ENCODE measurements around the gene PLCL2.

The PLCL2 gene

GRCh38 chr3:17023006-17023664 is 138.4 kb downstream of the PLCL2 start:
- no peak for DNase-seq

GRCh38 chr3:17025594-17026139 is 140.9 kb downstream of the PLCL2 start:
- DNase-seq: no peak

DNA sequence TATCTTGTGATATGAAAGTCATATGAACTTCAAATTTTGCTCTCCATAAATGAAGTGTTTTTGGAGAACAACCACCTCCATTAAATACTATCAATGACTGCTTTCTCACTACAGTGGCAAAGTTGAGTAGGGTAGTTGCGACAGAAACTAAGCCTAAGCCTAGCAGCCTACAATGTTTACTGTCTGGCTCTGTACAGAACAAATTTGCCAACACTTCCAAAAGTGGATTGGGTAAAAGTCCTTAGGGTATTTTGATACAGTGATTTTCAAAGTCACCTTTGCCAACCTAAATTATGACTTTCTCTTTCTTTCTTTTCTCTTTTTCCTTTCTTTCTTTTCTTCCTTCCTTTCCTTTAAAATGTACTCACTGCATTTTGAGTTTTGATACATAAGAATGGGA is 142.6 kb downstream of the PLCL2 start:
- no peak for DNase-seq

DNA sequence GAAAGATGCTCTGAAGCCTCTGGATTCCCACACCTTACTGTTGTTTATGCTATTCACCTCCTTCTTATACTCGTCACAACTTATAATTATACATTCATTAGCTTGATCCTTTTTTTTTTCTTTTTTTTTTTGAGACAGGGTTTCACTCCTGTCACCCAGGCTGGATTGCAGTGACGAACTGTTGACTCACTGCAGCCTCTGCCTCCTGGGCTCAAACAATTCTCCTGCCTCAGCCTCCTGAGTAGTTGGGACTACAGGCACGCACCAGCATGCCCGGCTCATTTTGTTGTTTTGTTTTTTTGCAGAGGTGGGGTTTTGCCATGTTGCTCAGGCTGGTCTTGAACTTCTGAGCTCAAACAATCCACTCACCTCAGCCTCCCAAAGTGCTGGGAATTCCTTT is 143.6 kb downstream of the PLCL2 start:
- DNase-seq: no peak

- DNase-seq: no peak
These were observed 145.7 kb downstream of the PLCL2 start for GRCh38 chr3:17030438-17030837.

GRCh38 chr3:17030956-17031652 is 146.3 kb downstream of the PLCL2 start:
- no peak for DNase-seq

DNA sequence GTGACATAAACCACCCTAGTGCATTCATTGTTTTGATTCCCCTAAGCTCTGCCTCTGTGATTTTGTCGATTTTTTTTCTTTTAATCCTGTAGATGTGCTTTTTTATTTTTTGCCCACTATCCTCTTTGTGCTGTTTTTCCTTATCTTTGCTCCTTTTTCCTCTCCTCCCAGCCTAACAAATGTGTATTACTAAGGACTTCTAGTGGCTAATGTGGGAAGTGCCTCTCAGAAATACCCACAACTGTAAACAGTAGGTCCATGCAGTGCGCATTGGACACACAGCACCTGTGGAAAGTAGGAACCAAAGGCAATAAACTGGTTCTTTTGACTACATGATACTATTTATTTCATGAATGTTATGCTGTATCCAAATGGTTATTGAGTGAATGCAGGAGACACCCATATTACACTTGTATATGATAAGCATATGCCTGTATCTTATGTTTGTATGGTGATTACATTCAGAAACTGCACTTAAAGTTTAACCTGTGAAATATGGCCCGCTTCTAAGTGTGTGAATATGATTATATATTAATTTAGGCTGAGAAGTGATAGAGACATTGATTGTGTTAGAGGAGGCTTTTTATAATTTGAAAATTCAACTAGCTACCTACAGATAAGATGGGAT is 147.8 kb downstream of the PLCL2 start:
- DNase-seq: no peak

GRCh38 chr3:17033516-17034168 is 148.9 kb downstream of the PLCL2 start:
- DNase-seq: no peak

GRCh38 chr3:17035033-17035432 is 150.3 kb downstream of the PLCL2 start:
- DNase-seq: no peak

DNA sequence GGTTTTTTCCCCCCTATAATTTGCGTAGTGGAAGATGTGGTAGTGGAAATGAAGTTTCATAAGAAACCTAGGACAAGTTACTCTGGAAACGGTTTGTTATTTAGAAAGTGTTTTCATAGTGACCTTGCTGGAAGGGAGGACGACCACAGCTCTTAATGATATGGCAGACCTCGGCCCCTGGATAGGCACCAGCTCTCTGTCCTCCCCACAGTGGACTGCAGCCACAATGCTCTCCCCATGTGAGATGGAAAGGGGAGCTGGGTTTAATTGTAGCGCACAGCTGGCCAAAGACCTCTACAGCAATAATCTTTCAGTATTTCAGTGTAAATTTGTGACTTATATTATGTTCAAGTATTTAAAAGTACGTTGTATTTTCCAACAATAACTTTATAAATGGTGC is 151.2 kb downstream of the PLCL2 start:
- DNase-seq: no peak

DNA sequence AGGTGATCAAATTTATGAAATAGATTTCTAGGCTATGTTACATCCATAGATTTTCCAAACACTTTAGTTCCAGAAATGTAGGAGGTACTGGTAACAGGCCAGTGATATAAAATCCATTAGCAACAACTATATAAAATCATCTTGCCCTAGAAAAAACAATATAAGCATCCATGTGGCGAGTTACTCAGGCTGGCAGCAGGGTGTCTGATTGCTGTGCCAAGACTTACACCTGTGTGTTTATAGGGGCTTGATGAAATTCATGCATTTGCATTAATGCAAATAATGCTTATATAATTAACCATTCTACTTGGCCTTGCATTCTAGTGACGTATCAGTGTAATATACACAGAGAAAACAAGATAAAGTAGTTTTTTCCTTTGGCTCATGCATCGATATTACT is 153.4 kb downstream of the PLCL2 start:
- no peak for DNase-seq

DNA sequence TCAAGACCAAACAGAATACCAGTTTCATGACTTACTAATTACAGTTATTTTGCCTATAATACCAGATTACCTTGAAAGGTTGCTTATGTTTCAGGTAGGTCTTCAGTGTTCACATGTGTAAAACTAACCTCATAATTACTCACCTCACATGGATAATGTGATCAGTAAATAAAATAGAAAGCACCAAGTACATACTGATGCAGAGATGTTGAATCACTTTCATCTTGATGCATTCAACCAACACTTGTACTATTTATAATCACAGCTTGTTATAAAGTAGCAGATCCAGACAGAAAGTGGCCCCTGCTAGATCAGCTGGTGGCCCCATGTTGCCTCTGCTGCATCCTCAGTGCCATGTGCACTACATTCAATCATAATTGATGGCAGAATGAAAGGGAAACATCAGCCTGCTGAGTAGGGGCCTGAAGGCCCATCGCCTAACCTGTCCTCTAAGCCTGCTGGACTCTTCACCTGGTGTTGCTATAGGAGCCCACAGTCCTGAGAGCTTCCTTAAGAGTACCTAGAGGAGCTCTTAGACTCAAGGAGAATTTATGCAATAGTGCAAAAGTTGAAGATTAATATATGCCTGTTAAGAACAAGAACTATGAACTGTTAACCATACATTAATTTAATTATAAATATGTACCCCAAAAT is 154.3 kb downstream of the PLCL2 start:
- no peak for DNase-seq

DNA sequence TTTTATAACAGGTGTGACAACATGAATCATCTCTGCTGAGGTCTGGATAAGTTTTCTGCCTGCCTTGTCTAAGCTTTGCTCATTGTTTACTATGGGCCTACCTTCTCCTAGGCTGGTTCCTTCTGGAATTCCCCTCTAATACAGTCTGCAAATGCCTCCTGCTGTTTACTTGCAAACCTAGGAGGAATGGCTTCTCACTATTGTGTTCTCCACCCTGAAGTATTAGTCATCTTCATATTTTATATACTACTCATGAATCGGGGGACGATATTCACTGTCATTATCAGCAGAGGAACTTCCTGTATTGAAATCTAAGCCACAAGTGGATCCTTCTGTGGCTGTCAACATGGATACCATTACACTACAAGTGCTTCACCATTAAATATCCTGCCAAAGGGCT is 154.8 kb downstream of the PLCL2 start:
- DNase-seq: no peak

GRCh38 chr3:17040322-17040989 is 155.7 kb downstream of the PLCL2 start:
- no peak for DNase-seq

DNA sequence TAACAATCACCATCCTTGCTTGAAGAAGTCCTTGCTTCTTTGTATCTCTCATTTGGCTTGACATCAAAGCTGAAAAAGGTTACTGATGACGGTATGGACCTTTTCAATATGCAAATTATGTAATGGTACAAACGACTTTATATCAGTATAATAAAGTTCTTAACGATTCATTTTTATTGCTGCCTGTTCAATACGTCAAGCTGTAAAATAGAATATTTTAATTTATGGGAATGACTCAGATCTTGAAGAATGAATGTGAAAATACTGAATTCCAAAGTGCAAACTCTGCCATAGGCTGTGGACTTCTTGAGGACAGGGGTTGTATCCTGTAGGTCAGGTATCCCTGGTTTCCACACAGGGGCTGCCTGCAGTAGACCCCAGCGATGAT is 156.2 kb downstream of the PLCL2 start:
- no peak for DNase-seq

DNA sequence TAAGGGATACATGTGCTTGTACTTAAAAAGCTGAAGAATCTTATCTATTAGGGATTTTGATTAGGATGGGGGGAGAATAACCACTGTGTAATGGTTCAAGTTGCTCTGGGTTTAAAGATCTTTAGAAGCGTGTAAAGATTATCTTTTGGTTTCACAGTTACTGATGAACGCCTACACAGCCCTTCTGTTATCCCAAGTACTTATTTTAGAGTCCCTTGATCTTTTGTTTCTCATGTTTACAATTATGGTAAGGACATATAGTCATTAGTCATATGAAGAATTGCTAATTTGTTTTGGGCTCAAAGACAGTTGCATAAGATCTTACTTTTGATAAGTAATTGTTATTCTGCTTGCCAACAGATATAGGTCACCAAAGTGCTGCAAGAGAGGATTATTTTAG is 160.1 kb downstream of the PLCL2 start:
- DNase-seq: no peak

- DNase-seq: no peak
These were observed 160.9 kb downstream of the PLCL2 start for GRCh38 chr3:17045705-17046104.

GRCh38 chr3:17046623-17047022 is 161.9 kb downstream of the PLCL2 start:
- DNase-seq: no peak

GRCh38 chr3:17047162-17047561 is 162.4 kb downstream of the PLCL2 start:
- no peak for DNase-seq

DNA sequence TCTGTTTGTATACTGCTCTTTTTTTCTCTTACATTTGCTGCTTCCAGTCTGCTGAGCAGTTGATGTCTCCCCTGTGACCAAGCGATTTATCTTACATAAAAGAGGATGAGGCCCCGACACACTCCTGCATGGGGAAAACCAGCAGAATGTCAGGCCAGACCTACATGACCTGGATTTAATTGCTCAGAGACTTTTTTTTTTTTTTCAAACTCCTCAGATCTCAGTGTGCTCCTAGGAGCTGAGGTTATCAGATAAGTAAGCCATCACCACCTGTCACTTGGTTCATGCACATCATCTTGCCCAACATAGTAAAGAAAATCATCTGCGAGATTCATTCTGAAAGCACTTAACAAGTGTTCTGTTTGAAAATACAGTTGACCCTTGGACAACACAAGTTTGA is 163.1 kb downstream of the PLCL2 start:
- no peak for DNase-seq

DNA sequence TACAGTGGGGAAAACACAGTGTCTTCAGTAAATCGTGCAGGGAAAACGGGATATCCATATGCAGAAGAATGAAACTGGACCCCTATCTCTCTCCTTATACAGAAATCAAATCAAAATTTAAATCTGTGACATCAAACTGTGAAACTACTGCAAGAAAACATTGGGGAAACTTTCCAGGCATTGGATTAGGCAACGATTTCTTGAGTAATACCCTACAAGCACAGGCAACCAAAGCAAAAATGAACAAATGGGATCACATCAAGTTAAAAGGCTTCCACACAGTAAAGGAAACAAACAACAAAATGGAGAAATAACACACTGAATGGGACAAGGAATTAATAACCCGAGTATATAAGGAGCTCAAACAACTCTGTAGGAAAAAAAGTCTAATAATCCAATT is 165.3 kb downstream of the PLCL2 start:
- no peak for DNase-seq

DNA sequence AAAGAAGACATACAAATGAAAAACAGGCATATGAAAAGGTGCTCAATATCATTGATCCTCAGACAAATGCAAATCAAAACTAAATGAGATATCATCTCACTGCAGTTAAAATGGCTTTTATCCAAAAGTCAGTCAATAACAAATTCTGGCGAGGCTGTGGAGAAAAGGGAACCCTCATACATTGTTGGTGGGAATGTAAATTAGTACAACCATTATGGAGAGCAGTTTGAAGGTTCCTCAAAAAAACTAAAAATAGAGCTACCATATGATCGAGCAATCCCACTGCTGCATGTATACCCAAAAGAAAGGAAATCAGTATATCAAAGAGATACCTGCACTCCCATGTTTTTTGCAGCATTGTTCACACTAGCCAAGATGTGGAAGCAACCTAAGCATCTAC is 165.8 kb downstream of the PLCL2 start:
- no peak for DNase-seq

DNA sequence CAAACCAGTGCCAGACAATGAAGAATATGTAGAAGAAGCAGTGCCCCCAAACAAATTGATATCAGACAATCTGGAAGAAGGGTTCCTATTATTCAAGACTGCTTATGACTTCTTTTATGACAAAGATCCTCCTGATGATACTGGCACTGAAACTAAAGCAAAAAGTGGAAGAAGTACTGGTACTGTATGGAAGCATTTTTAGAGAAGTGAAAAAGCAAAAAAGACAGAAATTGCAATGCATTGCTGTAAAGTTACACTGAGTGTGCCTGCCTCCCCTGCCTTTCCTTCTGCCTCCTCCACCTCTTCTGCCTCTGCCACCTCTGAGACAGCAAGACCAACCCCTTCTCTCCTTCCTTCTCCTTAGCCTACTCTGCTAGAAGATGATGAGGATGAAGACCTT is 167.6 kb downstream of the PLCL2 start:
- no peak for DNase-seq
